DMS114 treated with DMSO at 0.1 percent for 48 hours (cell line): ENCODE results near the gene JPH3.
"Not testable (repeated sequence)": the region's sequence is repeated elsewhere in the genome, so short reads cannot be mapped to it uniquely, and the experiment has no call there.

ENCODE experiments used
- DNase-seq: peaks from one replicate; lab custom pipeline; 2025; ENCODE audit not compliant: unreplicated experiment; lab: John Stamatoyannopoulos, UW

The JPH3 gene

DNA sequence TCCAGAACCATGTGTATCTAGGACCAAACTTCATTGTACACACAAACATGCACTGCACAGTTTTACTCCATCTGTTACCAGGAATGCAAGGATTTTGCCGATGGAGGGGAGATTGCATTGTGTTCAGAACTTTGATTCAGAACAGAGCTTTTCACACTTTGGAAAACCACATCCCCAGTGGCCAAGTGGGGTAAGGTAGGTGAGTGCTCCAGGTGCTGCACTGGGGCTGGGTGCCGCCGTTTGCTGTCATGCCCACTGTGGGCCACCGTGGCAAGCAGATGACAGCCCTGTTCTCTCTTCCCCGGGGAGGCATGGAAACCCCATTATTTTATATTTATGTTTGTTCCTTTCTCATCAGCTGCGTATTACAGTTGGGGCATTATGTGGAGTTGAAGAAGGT lies 29.3 kb upstream of the JPH3 start:
- no peak for DNase-seq

DNA sequence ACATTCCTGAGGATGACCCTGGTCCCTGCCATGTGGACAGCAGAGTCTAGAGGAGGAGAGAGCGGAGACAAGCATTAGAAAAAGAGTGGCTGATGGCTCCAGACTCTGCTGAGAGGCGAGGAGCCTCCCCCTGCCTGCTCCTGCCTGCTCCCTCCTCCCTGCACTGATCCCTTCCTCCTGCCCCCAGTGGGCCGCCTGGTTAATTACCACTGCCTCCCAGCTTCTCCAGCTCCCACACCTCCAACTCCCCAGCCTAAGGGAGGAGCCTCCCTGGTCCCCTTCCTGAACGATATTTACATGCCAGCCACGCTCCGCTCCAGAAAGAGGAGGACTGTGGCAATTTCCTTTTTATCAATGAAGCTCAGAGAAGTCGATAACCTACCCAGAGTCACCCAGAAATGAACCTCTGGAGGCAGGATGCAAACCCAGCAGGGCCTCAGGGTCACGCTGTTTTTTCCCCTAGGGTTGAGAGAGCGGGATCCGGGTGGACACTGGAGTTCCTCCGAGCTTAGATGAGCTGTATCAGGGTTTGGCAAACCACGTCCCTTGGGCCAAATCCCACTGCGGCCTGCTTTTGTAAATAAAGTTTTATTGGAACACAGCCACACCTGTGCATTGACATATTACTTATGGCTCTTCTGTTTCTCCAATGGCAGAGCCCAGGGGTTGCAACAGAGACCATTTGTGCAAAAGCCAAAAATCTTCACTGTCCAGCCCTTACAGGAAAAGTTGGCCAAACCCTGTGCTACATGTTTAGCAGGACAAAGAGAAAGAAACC lies 27.1 kb upstream of the JPH3 start:
- DNase-seq, result no peak

DNA sequence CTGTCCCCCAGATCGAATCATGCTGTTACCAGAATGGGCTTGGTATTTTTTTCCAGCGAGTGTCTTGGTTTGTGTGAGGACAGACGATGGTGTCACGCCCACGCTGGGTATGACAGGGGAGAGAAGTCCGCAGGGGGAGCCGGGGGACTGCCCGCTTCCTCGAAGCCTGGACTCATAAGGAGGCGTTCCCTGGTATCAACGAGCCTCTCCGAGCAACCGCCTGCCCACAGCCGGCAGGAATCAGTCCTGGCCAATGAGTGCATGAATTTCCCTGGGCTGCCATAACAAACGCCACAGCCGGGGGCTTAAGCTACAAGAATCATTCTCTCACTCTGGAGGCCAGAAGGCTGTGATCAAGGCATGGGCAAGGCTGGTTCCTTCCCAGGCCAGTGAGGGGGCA lies 26.1 kb upstream of the JPH3 start:
- DNase-seq, result no peak

DNA sequence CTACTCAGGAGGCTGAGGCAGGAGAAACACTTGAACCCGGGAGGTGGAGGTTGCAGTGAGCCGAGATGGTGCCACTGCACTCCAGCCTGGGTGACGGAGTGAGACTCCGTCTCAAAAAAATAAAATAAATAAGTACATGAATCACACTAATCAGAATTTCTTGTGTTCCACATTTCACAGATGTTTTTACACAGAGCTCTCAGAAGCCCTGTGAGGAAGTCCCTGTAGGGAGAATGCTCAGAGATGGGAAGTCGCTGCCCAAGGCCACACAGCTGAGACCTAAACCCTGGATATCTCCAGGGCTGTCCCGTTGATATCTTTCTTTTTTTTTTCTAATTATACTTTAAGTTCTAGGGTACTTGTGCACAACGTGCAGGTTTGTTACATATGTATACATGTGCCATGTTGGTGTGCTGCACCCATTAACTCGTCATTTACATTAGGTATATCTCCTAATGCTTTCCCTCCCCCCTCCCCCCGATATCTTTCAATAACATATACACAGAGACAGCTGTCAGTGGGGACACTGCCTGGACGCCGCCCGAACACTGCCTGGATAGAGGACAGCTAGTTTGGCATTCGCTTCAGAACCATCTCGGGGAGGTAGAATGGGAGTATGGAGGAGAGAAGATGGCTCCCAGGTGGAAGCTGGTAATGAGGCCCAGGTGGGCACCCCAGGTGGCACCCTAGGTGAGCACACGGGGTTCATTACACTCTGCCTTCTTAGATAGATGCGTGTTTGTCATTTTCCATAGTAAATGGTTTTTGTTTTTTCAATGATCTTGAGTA lies 24.0 kb upstream of the JPH3 start:
- DNase-seq, result not testable (repeated sequence)

DNA sequence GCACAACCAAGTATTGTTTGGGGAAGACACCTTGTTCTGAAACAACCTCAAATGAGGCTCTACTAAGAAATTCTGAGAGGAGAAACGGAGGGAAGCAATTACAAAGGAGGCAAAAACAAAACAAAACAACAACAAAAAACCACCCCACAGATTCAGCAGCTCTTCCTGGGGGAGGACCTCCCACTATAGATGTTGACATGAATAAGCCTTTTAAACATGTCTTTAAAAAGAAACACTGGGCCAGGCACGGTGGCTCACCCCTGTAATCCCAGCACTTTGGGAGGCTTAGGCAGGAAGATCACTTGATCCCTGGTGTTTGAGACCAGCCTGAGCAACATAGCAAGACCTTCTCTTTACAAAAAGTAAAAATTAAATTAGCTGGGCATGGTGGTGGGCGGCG lies 22.6 kb upstream of the JPH3 start:
- DNase-seq, result no peak

DNA sequence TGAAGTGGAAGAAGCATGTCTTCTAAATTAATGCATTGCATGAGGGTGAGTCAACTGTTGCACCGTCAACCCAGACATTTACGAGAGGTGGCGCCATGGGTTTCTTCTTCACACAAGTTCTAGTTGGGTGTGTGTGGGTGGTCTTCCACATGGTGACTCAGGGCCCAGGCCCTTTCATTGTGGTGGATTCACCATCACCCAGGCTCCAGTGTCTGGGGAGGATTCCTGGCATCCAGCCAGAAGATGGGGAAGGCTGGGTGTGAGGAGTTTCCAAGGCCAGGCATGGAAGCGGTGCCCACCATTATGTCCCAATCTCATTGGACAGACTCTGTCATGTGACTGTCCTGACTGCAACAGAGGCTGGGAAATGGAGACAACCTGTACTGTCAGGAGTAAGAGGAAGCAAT lies 21.4 kb upstream of the JPH3 start:
- DNase-seq, result no peak

DNA sequence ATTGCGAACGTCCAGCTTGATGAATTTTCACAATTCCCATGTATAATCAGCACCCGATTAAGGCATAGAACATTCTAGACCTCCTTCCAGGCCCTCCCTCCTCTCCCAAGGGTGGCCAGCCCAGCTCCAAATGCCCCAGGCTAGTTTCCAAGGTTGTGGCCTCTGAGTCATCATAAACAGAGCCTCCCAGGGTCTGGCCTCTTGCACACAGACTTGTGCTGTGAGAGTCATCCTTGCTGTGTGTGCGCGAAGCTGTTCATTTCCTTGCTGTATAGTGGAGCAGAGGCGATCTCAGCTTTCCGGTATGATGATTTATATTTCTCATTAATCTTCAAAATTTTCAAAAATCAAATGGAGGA lies 20.5 kb upstream of the JPH3 start:
- no peak for DNase-seq

DNA sequence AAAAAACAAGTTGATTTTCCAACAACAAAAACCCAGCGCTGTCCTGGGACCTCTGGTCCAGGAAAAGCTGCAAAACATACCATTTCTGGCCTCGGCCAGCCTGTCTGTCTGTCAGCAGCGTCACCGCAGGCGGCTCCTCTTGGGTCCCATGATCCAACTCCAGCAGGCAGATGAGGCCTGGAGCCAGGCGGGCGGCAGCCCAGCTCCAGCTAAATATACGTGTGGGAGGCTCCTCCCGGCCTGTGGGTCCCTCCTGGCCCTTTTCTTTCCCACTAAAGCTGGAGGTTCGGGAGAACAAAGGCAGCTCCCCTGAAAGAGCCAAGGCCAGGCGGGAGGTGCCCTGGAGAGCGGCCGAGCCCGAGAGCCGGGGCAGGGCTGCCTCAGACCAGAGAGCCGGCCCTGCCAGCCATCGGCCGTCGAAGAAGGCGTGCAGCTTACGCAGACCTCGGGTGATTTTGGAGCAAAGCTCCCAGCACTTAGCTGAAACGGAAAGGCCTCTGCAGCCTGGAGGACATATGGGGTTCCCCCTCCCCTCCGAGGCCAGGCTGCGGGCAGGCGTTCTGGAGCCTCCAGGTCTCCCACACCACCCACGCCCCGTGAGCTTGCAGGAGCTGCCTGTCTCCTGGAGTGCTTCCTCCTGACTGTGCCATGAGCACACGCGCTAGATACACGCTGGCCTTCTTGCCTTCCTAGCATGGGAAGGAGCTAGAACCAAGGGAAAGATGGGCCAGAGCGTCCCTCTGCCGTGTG lies 19.9 kb upstream of the JPH3 start:
- no peak for DNase-seq

DNA sequence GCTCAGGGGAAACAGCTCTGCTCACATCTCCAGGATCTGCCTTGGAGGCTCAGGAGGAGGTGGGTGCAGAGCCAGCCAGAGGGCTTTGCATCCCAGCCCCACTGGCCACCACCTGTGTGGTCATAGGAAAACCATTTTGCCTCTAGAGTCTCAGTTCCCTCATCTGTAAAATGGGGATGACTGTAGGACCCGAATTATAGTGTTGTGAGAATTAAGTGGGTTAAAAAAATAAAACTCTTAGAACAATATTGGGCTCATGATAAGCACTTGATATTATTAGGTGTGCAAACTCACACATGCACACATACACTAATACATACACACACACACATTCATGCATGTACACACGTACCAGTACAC lies 19.4 kb upstream of the JPH3 start:
- no peak for DNase-seq

DNA sequence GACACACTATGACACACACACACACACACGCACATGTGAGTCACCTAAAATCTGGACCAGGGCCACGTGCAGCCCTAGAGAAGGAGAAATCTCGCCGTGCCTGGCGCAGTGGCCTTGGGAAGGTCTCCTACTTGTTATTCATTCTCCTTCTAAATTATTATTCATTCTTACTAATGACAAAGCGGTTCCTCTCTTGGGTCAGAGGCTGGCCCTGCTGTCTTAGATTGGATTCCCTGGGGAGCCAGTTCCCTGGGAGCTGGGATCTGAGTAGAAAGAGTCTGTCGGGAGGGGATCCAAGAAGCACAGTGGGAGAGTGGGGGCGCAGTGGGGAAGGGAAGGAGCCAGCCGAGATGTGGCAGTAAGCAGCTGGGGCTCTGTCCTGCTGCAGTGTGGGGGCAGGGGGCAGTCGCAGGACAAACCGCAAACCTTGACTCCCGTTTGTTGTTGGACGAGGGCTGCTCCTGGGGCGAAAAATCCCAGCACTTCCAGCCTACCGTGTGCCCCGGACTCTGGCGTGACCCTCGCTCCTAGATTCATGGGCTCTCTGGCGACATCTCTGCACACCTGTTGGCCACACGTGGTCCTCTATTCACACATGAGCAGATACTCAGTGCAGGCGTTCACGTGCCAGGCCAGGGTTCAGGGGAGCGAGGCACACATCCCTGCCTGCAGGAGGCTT lies 18.7 kb upstream of the JPH3 start:
- no peak for DNase-seq

DNA sequence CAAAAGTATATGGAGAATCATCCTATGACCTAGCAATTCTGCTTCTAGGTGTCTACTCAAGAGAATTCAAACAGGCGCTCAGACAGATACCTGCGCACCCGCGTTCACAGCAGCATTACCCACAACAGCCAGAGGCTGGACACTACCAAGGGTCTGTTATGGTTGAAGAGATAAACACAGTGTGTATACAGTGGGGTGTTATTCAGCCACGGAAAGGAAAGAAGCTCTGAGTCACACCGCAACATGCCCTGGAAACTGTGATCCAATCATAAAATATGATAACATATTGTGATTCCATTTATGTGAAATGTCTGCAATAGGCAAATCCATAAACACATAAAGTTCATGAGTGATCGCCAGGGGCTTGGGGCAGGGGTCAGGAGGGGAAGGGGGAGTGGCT lies 18.0 kb upstream of the JPH3 start:
- DNase-seq, result no peak

DNA sequence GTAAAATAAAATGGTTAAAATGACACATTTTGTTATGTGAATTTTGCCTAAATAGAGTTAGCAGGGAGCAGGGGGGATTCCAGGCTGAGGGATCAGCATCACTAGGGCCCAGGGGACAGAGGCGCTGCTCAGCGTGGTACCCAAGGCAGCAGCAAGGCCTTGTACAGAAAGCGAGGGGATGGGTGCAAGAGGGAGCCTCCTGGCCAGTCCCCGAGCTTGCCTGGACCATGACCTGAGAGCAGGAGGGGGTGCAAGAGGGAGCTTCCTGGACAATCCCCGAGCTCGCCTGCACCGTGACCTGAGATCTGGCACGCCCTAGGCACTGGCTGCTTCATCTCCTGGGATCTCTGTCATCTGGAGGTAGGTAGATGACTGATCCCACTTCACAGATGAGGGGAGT lies 17.3 kb upstream of the JPH3 start:
- no peak for DNase-seq

DNA sequence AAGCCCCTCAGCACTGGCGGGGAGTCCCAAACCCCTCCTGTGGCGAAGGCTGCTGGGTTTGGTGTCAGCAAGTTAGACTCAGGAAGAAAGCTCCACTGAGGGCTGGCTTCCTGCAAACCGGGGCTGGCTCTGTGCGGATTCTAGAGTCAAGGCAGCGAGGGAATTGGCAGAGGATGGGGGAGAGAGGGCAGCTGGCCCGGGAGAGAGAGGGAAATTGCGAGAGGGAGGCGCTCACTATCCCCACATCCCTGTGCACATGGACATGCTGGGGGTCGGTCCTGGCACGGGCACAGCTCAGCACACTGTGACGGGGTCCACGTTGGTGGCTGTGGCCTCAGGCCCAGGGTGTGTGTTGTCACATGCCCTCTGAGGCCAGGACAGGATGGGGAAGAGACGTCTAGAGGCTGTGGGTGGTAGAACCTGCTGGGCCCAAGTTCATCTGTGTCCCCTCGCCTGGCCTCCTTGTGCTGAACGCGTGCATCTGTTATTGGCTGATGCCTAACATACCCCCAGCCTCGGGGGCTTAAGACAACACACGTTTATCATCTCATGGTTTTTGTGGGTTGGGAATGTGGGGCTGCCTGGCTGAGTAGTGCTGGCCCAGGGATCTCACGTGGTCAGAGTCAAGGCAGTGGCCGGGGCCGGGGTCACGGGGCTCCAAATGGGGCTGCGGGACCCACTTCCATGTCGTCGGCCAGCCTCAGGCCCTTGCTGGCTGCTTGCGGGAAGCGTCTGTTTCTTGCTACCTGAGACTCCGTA lies 16.7 kb upstream of the JPH3 start:
- DNase-seq, result no peak

DNA sequence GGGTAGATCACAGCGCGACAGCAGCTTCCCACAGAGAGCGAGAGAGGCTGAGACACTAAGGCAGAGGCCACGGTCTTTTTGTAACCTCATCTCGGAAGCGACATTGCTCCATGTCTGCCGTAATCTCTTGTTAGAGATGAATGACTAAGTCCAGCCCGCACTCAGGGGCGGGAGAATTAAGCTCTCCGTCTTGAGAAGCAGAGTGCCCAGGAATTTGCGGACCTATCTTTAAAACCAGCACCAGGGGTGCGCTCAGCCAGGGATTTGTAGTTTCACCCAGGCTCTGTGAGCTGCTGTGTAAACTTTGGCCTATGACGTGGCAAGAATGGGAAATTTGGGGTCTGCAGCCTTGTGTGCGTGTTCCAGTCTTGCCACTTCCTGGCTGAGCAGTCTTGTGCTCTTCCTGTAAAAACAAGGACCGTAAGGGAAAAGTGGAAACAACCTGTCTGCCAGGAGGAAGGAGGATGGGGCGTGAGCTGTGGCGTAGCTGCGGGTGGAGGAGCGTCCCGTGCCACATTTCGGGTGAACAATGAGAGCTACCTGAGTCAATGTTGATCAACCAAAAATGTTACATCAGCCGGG lies 16.0 kb upstream of the JPH3 start:
- DNase-seq, result no peak

DNA sequence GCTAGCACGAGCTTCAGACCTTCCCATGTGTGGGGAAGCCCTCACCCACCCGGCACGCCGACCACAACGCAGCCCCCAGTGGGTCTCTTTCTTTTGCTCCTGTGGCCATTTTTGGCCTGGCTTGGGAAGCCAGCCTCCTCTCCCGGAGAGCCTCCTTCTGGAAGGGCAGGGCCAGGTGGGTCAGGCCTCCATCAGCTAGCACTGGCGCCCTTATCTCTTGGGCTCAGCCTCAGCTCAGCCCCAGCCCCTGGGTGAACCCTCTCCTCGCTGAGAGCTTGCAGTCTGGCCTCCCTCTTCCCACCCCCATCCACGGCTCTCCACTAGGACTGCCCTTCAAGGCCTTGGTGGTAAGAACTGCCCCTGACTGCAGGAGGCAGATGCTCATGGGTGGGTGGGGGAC lies 14.7 kb upstream of the JPH3 start:
- DNase-seq, result no peak

DNA sequence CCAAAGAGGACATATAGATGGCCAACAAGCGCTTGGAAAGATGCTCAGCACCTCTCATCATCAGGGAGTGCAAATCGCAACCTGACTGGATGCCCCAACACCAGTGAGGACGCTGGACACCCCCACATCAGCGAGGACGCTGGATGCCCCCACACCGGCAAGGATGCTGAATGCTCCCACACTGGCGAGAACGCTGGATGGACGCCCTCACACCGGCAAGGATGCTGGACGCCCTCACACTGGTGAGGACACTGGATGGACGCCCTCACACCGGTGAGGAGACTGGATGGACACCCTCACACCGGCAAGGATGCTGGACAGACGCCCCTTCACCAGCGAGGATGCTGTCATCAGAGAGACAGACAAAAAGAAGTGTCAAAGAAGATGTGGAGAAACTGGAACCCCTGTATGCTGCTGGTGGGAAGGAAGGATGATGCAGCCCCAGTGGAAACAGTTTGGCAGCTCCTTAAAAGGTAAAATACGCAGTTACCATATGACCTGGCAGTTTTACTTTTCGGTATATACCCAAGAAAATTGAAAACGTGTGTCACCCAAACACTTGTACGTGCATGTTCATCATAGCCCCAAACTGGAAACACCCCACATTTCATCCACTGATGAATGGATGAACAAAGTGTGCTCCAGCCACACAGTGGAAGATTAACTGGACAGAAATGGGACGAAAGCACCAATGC lies 10.1 kb upstream of the JPH3 start:
- no peak for DNase-seq

DNA sequence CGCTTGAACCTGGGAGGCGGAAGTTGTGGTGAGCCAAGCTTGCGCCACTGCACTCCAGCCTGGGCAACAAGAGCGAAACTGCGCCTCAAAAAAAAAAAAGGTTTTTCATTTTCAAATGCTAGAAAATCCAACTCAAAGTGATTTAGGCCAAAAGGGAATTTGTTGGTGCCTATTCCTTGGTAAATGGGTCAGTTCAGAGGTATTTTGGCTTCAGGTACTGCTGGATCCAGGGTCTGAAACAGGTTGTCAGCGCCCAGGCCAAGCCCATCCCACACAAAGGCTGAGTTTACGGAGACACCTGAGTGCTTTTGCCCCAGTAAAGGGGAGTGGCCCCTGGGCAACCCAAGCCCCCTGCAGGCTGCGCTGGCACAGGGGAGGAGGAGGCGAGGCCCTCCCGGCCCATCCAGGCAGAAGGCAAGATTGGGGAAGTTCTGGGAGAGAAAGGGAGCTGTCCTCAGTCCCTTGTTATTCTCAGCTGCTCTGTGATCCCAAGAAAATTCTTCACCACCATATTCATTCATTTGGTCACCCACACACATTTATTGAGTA lies 8.5 kb upstream of the JPH3 start:
- no peak for DNase-seq

DNA sequence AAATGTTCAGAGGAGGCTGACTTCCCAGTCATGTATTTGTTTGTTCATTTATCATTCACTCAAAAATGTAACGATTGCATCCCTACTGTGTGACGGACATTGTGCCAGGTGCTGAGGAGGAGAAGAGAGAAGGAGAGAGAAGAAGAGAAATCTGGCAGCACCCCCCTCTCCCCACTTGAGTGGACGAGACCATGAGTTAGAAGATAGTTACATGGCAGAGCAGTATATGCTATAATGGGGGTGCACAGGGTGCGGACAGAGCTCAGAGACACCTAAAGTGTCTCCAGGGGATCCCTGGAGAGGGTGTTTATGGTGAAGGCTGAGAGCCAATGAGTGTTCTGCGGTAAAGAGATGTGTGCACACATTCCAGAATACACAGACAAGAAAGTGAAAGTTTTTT lies 6.6 kb upstream of the JPH3 start:
- no peak for DNase-seq

DNA sequence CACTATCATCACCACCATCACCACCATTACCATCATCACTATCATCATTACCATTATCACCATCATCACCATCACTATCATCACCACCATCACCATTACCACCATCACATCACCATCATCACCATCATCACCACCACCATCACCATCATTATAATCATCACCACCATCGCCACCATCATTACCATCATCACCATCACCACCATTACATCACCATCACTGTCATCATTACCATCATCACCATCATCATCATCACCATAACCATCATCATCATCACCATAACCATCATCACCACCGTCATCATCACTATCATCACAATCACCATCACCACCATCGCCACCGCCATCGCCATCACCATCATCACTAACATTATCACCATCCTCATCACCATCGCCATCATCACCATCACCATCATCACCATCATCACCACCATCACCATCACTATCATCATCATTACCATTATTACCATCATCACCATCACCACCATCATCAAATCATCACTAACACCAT lies 4.9 kb upstream of the JPH3 start:
- no peak for DNase-seq
